ENCODE data around the gene ATM. TPM values are rescaled to one million over a fixed set of nuclear protein-coding genes. Genes with fewer than 3 reads are reported as not detected.

ATM gene
- total RNA-seq, 1 donor from 2014 or later, result 72.1 TPM

GRCh38 chr11:108341654-108342053, 118.8 kb downstream of the ATM start:
- no peak overlapping the region for H3K4me3 Mint-ChIP-seq (ENCODE audit: unreplicated experiment)
- no peaks in the 10 kb centered on the region for H3K9me3 Mint-ChIP-seq (ENCODE audit: unreplicated experiment)
- peaks cover 20% of the 10 kb centered on the region for H3K36me3 Mint-ChIP-seq (ENCODE audit: unreplicated experiment)
- H3K4me1 Mint-ChIP-seq (ENCODE audit: unreplicated experiment), result no peaks in the 10 kb centered on the region
- no peaks in the 10 kb centered on the region for H3K27me3 Mint-ChIP-seq (ENCODE audit: unreplicated experiment)
- H3K27ac Mint-ChIP-seq (ENCODE audit: unreplicated experiment), result no peak overlapping the region
- DNase-seq (ENCODE audit: extremely low spot score, unreplicated experiment), result no peak
- TF ChIP-seq CTCF (IDR thresholded peaks at IDR 0.05), result no peak

GRCh38 chr11:108343714-108344113, 120.8 kb downstream of the ATM start:
- no peaks in the 10 kb centered on the region for H3K27me3 Mint-ChIP-seq (ENCODE audit: unreplicated experiment)

GRCh38 chr11:108345767-108346166, 122.9 kb downstream of the ATM start:
- DNase-seq (ENCODE audit: extremely low spot score, unreplicated experiment), result no peak
- H3K4me1 Mint-ChIP-seq (ENCODE audit: unreplicated experiment), result no peaks in the 10 kb centered on the region
- no peak overlapping the region for H3K4me3 Mint-ChIP-seq (ENCODE audit: unreplicated experiment)
- H3K36me3 Mint-ChIP-seq (ENCODE audit: unreplicated experiment), result peaks cover 39% of the 10 kb centered on the region
- H3K9me3 Mint-ChIP-seq (ENCODE audit: unreplicated experiment), result no peaks in the 10 kb centered on the region
- no peaks in the 10 kb centered on the region for H3K27me3 Mint-ChIP-seq (ENCODE audit: unreplicated experiment)
- no peak for TF ChIP-seq CTCF (IDR thresholded peaks at IDR 0.05)
- H3K27ac Mint-ChIP-seq (ENCODE audit: unreplicated experiment), result no peak overlapping the region

More at GRCh38 chr11:108343714-108344113, 120.8 kb downstream of the ATM start:
- Mint-ChIP-seq H3K27ac (ENCODE audit: unreplicated experiment) (no peak overlapping the region), H3K9me3 (ENCODE audit: unreplicated experiment) (no peaks in the 10 kb centered on the region), H3K36me3 (ENCODE audit: unreplicated experiment) (peaks cover 24% of the 10 kb centered on the region), H3K4me1 (ENCODE audit: unreplicated experiment) (no peaks in the 10 kb centered on the region), H3K4me3 (ENCODE audit: unreplicated experiment) (no peak overlapping the region)
- no peak for DNase-seq (ENCODE audit: extremely low spot score, unreplicated experiment)
- TF ChIP-seq CTCF (IDR thresholded peaks at IDR 0.05), result no peak

- no peak overlapping the region for H3K27ac Mint-ChIP-seq (ENCODE audit: unreplicated experiment)
- H3K4me3 Mint-ChIP-seq (ENCODE audit: unreplicated experiment), result no peak overlapping the region
- no peaks in the 10 kb centered on the region for H3K9me3 Mint-ChIP-seq (ENCODE audit: unreplicated experiment)
- no peak for DNase-seq (ENCODE audit: extremely low spot score, unreplicated experiment)
- TF ChIP-seq CTCF (IDR thresholded peaks at IDR 0.05), result no peak
- no peaks in the 10 kb centered on the region for H3K27me3 Mint-ChIP-seq (ENCODE audit: unreplicated experiment)
- H3K4me1 Mint-ChIP-seq (ENCODE audit: unreplicated experiment), result no peaks in the 10 kb centered on the region
- peaks cover 43% of the 10 kb centered on the region for H3K36me3 Mint-ChIP-seq (ENCODE audit: unreplicated experiment)
Observed at GRCh38 chr11:108346451-108346850, 123.6 kb downstream of the ATM start.

GRCh38 chr11:108351468-108351867, 128.6 kb downstream of the ATM start:
- Mint-ChIP-seq H3K4me1 (ENCODE audit: unreplicated experiment) (no peaks in the 10 kb centered on the region), H3K4me3 (ENCODE audit: unreplicated experiment) (no peak overlapping the region), H3K27ac (ENCODE audit: unreplicated experiment) (no peak overlapping the region), H3K36me3 (ENCODE audit: unreplicated experiment) (peaks cover 65% of the 10 kb centered on the region), H3K27me3 (ENCODE audit: unreplicated experiment) (no peaks in the 10 kb centered on the region), H3K9me3 (ENCODE audit: unreplicated experiment) (no peaks in the 10 kb centered on the region)
- DNase-seq (ENCODE audit: extremely low spot score, unreplicated experiment), result no peak
- TF ChIP-seq CTCF (IDR thresholded peaks at IDR 0.05), result no peak
